ENCODE measurements around the gene CCDC167. TPM values are rescaled to one million over a fixed set of nuclear protein-coding genes. Genes with fewer than 3 reads are reported as not detected.

Gene CCDC167
- total RNA-seq, 1 donor from 2014 or later, result 17.5 TPM

- no peak for DNase-seq (ENCODE audit: low spot score in 2 of 2)
These were observed 63.9 kb downstream of the CCDC167 start for GRCh38 chr6:37435816-37436215.

DNA sequence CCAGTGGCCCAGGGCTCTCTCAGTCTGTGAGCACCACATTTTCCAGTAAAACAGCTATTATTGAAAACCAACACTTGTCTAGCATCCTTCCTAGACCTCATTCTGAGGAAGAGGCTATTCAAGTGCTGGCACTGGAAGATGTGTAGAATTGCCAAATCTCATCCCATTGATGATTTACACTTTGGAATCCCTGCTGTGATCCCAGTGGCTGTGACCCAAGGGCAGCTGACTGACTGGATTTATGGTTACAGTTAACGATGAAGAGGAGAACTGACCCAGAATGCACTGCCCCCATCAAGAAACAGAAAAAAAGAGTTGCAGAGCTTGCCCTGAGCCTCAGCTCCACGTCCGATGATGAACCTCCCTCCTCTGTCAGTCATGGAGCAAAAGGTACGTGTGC lies 64.3 kb downstream of the CCDC167 start:
- FAIRE-seq (no peak), DNase-seq (ENCODE audit: low spot score in 2 of 2) (no peak)

More at GRCh38 chr6:37435816-37436215, 63.9 kb downstream of the CCDC167 start:
- FAIRE-seq, result no peak

GRCh38 chr6:37433657-37434271 lies 65.9 kb downstream of the CCDC167 start:
- DNase-seq (ENCODE audit: low spot score in 2 of 2) (peak in 1 of 2 donors; percentile 23), FAIRE-seq (no peak)

Other genes with a start within 250 kb of the CCDC167 start
- gene TBC1D22B, start 242.1 kb downstream of the CCDC167 start, total RNA-seq, result 8.2 TPM
- gene TMEM217, start 241.7 kb downstream of the CCDC167 start, total RNA-seq, result 1.2 TPM
- gene RNF8, start 145.9 kb downstream of the CCDC167 start, total RNA-seq, result 24.1 TPM
- 31.0 TPM for gene CMTR1, start 66.7 kb downstream of the CCDC167 start, total RNA-seq
- 42.8 TPM for gene MDGA1, start 198.0 kb upstream of the CCDC167 start, total RNA-seq